Tibial nerve (tissue), 4 donors: ENCODE data around the gene ATXN2L.

Experiments
- CTCF ChIP-seq, 5 experiments: fragments of 200-600 bp in 3 of 5; fragments of 450-650 bp in 2 of 5; sonication (generic) in 3 of 5; IDR thresholded peaks; one replicate each; pipeline ENCODE4 v1.5.1; 2016 to 2019; ENCODE audit warnings: antibody characterized with exemption in 5 of 5, mild to moderate bottlenecking in 3 of 5, moderate library complexity in 2 of 5
- EP300 ChIP-seq, 2 donors: sonication (generic); formaldehyde crosslinking; IDR thresholded peaks; one replicate each; pipeline ENCODE4 v1.6.1; 2017; ENCODE audit warnings: antibody characterized with exemption in 2 of 2, mild to moderate bottlenecking in 1 of 2

GRCh38 chr16:28882551-28883160 is 59.9 kb downstream of the ATXN2L start:
- TF ChIP-seq EP300 (IDR thresholded peaks at IDR 0.05) (no peak), CTCF (IDR thresholded peaks at IDR 0.05) (no peak)
